Suprapubic skin (tissue), 4 donors: ENCODE measurements around the gene OSBPL2. TPM values are rescaled to one million over a fixed set of nuclear protein-coding genes. Genes with fewer than 3 reads are reported as not detected.

Experiments used
- DNase-seq, 2 donors: peaks; one replicate each; pipeline ENCODE4 v3.0.0-alpha.2; 2019; ENCODE audit warnings: low spot score in 2 of 2
- H3K27ac ChIP-seq: fragments of 200-600 bp; sonication (generic); one replicate; pipeline ENCODE4 v1.5.1; 2019
- H3K27me3 ChIP-seq: fragments of 200-600 bp; sonication (generic); one replicate; pipeline ENCODE4 v1.5.1; 2019
- H3K36me3 ChIP-seq: fragments of 200-600 bp; sonication (generic); one replicate; pipeline ENCODE4 v1.5.1; 2019
- H3K4me1 ChIP-seq: fragments of 200-600 bp; sonication (generic); one replicate; pipeline ENCODE4 v1.5.1; 2019
- H3K4me3 ChIP-seq: fragments of 200-600 bp; sonication (generic); one replicate; pipeline ENCODE4 v1.5.1; 2019; ENCODE audit warnings: mild to moderate bottlenecking
- H3K9me3 ChIP-seq: fragments of 200-600 bp; sonication (generic); one replicate; pipeline ENCODE4 v1.5.1; 2019
- EP300 ChIP-seq: sonication (generic); formaldehyde crosslinking; IDR thresholded peaks from one replicate; pipeline ENCODE4 v1.6.1; 2017; ENCODE audit warnings: antibody characterized with exemption
- POLR2A ChIP-seq, 2 donors: fragments of 450-650 bp; IDR thresholded peaks; one replicate each; pipeline ENCODE4 v1.6.1; 2017; ENCODE audit warnings: antibody characterized with exemption in 2 of 2, mild to moderate bottlenecking in 2 of 2, moderate library complexity in 2 of 2
- POLR2AphosphoS5 ChIP-seq, 3 donors: sonication (generic); formaldehyde crosslinking; IDR thresholded peaks; one replicate each; pipeline ENCODE4 v1.6.1; 2017; ENCODE audit warnings: antibody characterized with exemption in 3 of 3
- WGBS: methylation state at CpG from one replicate; pipeline ENCODE4 v1.1.5; 2018; 5-methylcytosine and 5-hydroxymethylcytosine counted together
- total RNA-seq, 4 donors: library from RNA; depleted of rRNA; stranded (reverse); fragments of >200 nt; gene quantifications; one replicate each; pipeline ENCODE4 v1.1.0, GENCODE V29; 2016
- TF ChIP-seq, protein P1 (sequence below), 2 donors: fragments of 200-600 bp in 1 of 2; fragments of 450-650 bp in 1 of 2; sonication (generic) in 1 of 2; IDR thresholded peaks; one replicate each; pipeline ENCODE4 v1.5.1; 2016 to 2019; ENCODE audit warnings: antibody characterized with exemption in 2 of 2, mild to moderate bottlenecking in 1 of 2, moderate library complexity in 1 of 2

Gene OSBPL2
- total RNA-seq, 4 donors from 2014 or later = 78.1 to 132 (median 84.0) TPM

- Histone ChIP-seq H3K36me3 (peaks cover 72% of the 10 kb centered on the region), H3K4me3 (no peak overlapping the region), H3K27ac (no peak overlapping the region), H3K9me3 (no peaks in the 10 kb centered on the region), H3K4me1 (peaks cover 19% of the 10 kb centered on the region), H3K27me3 (no peaks in the 10 kb centered on the region)
- TF ChIP-seq EP300 (no peak), POLR2A (IDR thresholded peaks at IDR 0.05) (no peak), POLR2AphosphoS5 (IDR thresholded peaks at IDR 0.05) (no peak)
- TF ChIP-seq, protein P1, sequence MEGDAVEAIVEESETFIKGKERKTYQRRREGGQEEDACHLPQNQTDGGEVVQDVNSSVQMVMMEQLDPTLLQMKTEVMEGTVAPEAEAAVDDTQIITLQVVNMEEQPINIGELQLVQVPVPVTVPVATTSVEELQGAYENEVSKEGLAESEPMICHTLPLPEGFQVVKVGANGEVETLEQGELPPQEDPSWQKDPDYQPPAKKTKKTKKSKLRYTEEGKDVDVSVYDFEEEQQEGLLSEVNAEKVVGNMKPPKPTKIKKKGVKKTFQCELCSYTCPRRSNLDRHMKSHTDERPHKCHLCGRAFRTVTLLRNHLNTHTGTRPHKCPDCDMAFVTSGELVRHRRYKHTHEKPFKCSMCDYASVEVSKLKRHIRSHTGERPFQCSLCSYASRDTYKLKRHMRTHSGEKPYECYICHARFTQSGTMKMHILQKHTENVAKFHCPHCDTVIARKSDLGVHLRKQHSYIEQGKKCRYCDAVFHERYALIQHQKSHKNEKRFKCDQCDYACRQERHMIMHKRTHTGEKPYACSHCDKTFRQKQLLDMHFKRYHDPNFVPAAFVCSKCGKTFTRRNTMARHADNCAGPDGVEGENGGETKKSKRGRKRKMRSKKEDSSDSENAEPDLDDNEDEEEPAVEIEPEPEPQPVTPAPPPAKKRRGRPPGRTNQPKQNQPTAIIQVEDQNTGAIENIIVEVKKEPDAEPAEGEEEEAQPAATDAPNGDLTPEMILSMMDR (IDR thresholded peaks at IDR 0.05) = no peak
- 85% methylated on average over 12 of the region's 12 CpGs for WGBS
- no peak for DNase-seq
Measured at GRCh38 chr20:62287759-62288534, 49.6 kb downstream of the OSBPL2 start.

DNA sequence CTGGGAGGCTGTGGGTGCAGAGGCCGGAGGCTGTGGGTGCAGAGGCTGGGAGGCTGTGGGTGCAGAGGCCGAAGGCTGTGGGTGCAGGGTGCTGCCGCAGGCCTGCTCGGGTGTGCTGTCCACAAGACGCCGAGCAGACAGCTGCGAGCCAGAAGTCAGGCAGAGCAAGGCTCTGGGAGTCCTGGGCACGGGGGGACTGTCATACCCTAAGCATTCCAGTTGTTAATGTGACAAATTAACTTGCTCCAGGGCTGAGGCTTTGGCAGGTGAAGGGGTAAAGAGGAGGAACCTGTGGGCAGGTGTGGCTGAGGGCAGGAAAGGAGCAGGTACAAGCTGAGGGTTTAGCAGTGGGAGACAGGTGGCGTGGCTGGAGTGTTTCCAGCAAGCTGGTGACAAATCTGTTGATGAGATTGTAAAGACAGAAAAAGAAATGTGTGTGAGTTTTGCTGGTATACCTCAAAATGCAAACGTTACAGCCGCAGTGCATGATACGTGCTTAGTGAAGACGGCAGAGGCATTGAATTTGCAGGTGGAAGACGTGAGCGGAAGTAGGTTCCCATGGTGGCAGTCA, 50.3 kb downstream of the OSBPL2 start:
- peaks cover 71% of the 10 kb centered on the region for H3K36me3 ChIP-seq
- no peaks in the 10 kb centered on the region for H3K27me3 ChIP-seq
- H3K27ac ChIP-seq = no peak overlapping the region
- no peak for TF ChIP-seq POLR2AphosphoS5 (IDR thresholded peaks at IDR 0.05)
- no peak for TF ChIP-seq POLR2A (IDR thresholded peaks at IDR 0.05)
- no peak for TF ChIP-seq EP300
- TF ChIP-seq, protein P1 (IDR thresholded peaks at IDR 0.05) = no peak
- no peaks in the 10 kb centered on the region for H3K9me3 ChIP-seq
- no peak for DNase-seq
- 87% methylated on average over 15 of the region's 15 CpGs for WGBS
- peaks cover 19% of the 10 kb centered on the region for H3K4me1 ChIP-seq
- no peak overlapping the region for H3K4me3 ChIP-seq

- Histone ChIP-seq H3K36me3 (peaks cover 71% of the 10 kb centered on the region), H3K27ac (no peak overlapping the region), H3K4me1 (peaks cover 19% of the 10 kb centered on the region), H3K27me3 (no peaks in the 10 kb centered on the region), H3K9me3 (no peaks in the 10 kb centered on the region), H3K4me3 (no peak overlapping the region)
- TF ChIP-seq POLR2A (IDR thresholded peaks at IDR 0.05) (no peak), EP300 (no peak), POLR2AphosphoS5 (IDR thresholded peaks at IDR 0.05) (no peak)
- TF ChIP-seq, protein P1 (IDR thresholded peaks at IDR 0.05) = no peak
- no peak for DNase-seq
- WGBS = 90% methylated on average over 14 of the region's 14 CpGs
Measured at GRCh38 chr20:62289131-62289530, 50.8 kb downstream of the OSBPL2 start.

- 90% methylated on average over 8 of the region's 8 CpGs for WGBS
- no peak for TF ChIP-seq POLR2A (IDR thresholded peaks at IDR 0.05)
- TF ChIP-seq, protein P1 (IDR thresholded peaks at IDR 0.05) = no peak
- TF ChIP-seq POLR2AphosphoS5 (IDR thresholded peaks at IDR 0.05) = no peak
- TF ChIP-seq EP300 = no peak
- no peaks in the 10 kb centered on the region for H3K27me3 ChIP-seq
- no peak for DNase-seq
- peaks cover 73% of the 10 kb centered on the region for H3K36me3 ChIP-seq
- H3K9me3 ChIP-seq = no peaks in the 10 kb centered on the region
- no peak overlapping the region for H3K27ac ChIP-seq
- no peak overlapping the region for H3K4me3 ChIP-seq
- peaks cover 19% of the 10 kb centered on the region for H3K4me1 ChIP-seq
Measured at GRCh38 chr20:62289898-62290297, 51.6 kb downstream of the OSBPL2 start.

DNA sequence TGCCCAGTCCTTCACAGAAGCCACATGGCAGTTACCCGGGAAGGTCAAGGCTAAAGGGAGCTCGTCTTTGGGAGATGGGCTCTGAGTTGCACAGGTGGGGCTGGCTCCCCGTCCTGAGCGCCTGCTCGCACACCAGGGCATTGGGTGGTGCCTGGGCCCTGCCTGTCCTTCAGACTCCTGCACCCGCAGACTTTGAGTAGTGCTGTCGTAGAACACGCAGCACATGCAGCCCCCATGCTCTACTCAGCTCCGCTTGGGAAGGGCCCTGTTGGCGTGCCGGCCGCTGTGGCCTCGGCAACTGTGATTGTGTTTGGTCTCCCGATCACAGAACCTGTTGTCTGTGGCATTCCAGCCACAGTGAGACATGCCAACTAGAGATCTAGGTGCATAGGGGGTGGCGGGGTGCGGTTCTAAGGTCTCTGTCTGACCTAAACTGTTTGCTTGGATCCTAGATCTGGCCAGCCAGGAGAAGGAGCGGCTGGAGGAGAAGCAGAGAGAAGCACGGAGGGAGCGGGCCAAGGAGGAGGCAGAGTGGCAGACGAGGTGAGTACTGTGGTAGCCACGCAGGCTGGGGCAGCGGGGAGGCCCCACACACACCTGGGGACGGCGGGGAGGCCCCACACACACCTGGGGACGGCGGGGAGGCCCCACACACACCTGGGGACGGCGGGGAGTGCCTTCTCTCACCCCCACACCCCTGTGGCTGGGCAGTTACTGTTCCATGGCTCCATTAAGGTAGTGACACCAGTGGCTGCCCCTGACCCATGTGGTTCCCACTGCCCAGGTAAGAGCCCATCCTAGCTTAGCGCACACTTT, 53.1 kb downstream of the OSBPL2 start:
- 91% methylated on average over 20 of the region's 29 CpGs for WGBS
- Histone ChIP-seq H3K4me3 (no peak overlapping the region), H3K36me3 (peaks cover 73% of the 10 kb centered on the region), H3K9me3 (no peaks in the 10 kb centered on the region), H3K4me1 (peaks cover 19% of the 10 kb centered on the region), H3K27me3 (no peaks in the 10 kb centered on the region), H3K27ac (no peak overlapping the region)
- TF ChIP-seq EP300 = no peak
- DNase-seq = peak in 1 of 2 donors; percentile 54
